ENCODE measurements around the gene KIF2C.
"Not testable (repeated sequence)": the region's sequence is repeated elsewhere in the genome, so short reads cannot be mapped to it uniquely, and the experiment has no call there.

The KIF2C gene

GRCh38 chr1:44760876-44761275 is 21.2 kb downstream of the KIF2C start:
- FAIRE-seq = no peak
- no peak for DNase-seq (ENCODE audit: extremely low spot score, insufficient read length, low read depth)

- FAIRE-seq; DNase-seq (ENCODE audit: extremely low spot score, insufficient read length, low read depth): not testable (repeated sequence)
Observed at GRCh38 chr1:44766421-44766820, 26.8 kb downstream of the KIF2C start.

- FAIRE-seq (peak; percentile 85), DNase-seq (ENCODE audit: extremely low spot score, insufficient read length, low read depth) (peak; percentile 74)
Observed at GRCh38 chr1:44775078-44775929, 35.7 kb downstream of the KIF2C start, which contains the start of gene RPS8. Gene RPS8 (plus strand): TSS chr1:44775540. CDS start chr1:44775597, 57 bp downstream.

- DNase-seq (ENCODE audit: extremely low spot score, insufficient read length, low read depth) = no peak
- FAIRE-seq = no peak
Observed at GRCh38 chr1:44775930-44776729, 36.5 kb downstream of the KIF2C start.

GRCh38 chr1:44776730-44777068 is 37.1 kb downstream of the KIF2C start:
- DNase-seq (ENCODE audit: extremely low spot score, insufficient read length, low read depth) (no peak), FAIRE-seq (no peak)

- DNase-seq (ENCODE audit: extremely low spot score, insufficient read length, low read depth) (no peak), FAIRE-seq (no peak)
Observed at GRCh38 chr1:44777547-44777946, 37.9 kb downstream of the KIF2C start.

- DNase-seq (ENCODE audit: extremely low spot score, insufficient read length, low read depth) (no peak), FAIRE-seq (no peak)
Observed at GRCh38 chr1:44777969-44778635, 38.5 kb downstream of the KIF2C start.

GRCh38 chr1:44778705-44779576 is 39.3 kb downstream of the KIF2C start:
- FAIRE-seq = no peak
- DNase-seq (ENCODE audit: extremely low spot score, insufficient read length, low read depth) = no peak

- DNase-seq (ENCODE audit: extremely low spot score, insufficient read length, low read depth) (no peak), FAIRE-seq (no peak)
Observed at GRCh38 chr1:44780583-44781121, 41.0 kb downstream of the KIF2C start.

GRCh38 chr1:44783697-44784093 is 44.1 kb downstream of the KIF2C start:
- DNase-seq (ENCODE audit: extremely low spot score, insufficient read length, low read depth) (no peak), FAIRE-seq (no peak)

GRCh38 chr1:44784094-44785028 is 44.7 kb downstream of the KIF2C start:
- FAIRE-seq (no peak), DNase-seq (ENCODE audit: extremely low spot score, insufficient read length, low read depth) (no peak)

- DNase-seq (ENCODE audit: extremely low spot score, insufficient read length, low read depth) (no peak), FAIRE-seq (no peak)
Observed at GRCh38 chr1:44785029-44785380, 45.4 kb downstream of the KIF2C start.

- no peak for FAIRE-seq
- no peak for DNase-seq (ENCODE audit: extremely low spot score, insufficient read length, low read depth)
Observed at GRCh38 chr1:44785501-44786137, 46.0 kb downstream of the KIF2C start.

GRCh38 chr1:44786138-44786840 is 46.7 kb downstream of the KIF2C start:
- FAIRE-seq (peak; percentile 62), DNase-seq (ENCODE audit: extremely low spot score, insufficient read length, low read depth) (no peak)

- FAIRE-seq (no peak), DNase-seq (ENCODE audit: extremely low spot score, insufficient read length, low read depth) (no peak)
Observed at GRCh38 chr1:44786841-44787426, 47.3 kb downstream of the KIF2C start.

GRCh38 chr1:44787506-44787905 is 47.9 kb downstream of the KIF2C start:
- FAIRE-seq (no peak), DNase-seq (ENCODE audit: extremely low spot score, insufficient read length, low read depth) (no peak)
